HEK293 (cell line): ENCODE measurements around the gene CSHL1.

Experiments
- YY1 ChIP-seq: fragments of 450-650 bp; formaldehyde crosslinking; IDR thresholded peaks from 2 replicates; pipeline ENCODE4 v1.5.1; 2018; ENCODE audit warnings: missing biosample characterization, missing genetic modification characterization
- ZNF426 ChIP-seq: fragments of 450-650 bp; formaldehyde crosslinking; IDR thresholded peaks from 2 replicates; pipeline ENCODE4 v1.5.1; 2017; ENCODE audit warnings: missing biosample characterization, missing genetic modification characterization, mild to moderate bottlenecking, inconsistent platforms, moderate library complexity
- ZNF654 ChIP-seq: fragments of 450-650 bp; formaldehyde crosslinking; IDR thresholded peaks from 2 replicates; pipeline ENCODE4 v1.5.1; 2016; ENCODE audit warnings: low read depth, missing biosample characterization, missing genetic modification characterization
- ZNF76 ChIP-seq: fragments of 450-650 bp; formaldehyde crosslinking; IDR thresholded peaks from 2 replicates; pipeline ENCODE4; 2016; ENCODE audit warnings: low read depth, missing biosample characterization, missing genetic modification characterization, borderline replicate concordance
- TF ChIP-seq, protein P1 (sequence below): fragments of 450-650 bp; formaldehyde crosslinking; IDR thresholded peaks from 2 replicates; pipeline ENCODE4 v1.5.1; 2016; ENCODE audit warnings: missing biosample characterization, missing genetic modification characterization

DNA sequence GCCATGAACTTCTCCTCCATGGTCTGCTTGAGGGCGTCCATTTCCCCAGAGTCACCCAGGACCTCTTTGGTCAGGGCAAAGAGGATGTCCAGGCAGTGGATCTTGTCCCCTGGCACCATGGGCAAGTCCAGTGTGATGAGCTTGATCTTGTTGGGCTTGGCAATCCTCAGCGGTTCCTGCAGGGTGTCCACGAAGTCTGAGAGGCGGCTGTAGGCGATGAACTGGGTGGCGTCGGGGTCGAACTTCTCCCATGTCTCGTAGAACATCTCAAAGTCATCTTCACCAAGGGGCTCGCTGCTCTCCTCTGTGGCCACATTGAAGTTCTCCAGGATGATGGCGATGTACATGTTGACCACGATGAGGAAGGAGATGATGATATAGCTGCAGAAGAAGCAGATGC is 30.1 kb upstream of the CSHL1 start:
- no peak for TF ChIP-seq ZNF426 (tag by site-specific recombination)
- no peak for TF ChIP-seq ZNF654 (tag by site-specific recombination)
- TF ChIP-seq, protein P1, sequence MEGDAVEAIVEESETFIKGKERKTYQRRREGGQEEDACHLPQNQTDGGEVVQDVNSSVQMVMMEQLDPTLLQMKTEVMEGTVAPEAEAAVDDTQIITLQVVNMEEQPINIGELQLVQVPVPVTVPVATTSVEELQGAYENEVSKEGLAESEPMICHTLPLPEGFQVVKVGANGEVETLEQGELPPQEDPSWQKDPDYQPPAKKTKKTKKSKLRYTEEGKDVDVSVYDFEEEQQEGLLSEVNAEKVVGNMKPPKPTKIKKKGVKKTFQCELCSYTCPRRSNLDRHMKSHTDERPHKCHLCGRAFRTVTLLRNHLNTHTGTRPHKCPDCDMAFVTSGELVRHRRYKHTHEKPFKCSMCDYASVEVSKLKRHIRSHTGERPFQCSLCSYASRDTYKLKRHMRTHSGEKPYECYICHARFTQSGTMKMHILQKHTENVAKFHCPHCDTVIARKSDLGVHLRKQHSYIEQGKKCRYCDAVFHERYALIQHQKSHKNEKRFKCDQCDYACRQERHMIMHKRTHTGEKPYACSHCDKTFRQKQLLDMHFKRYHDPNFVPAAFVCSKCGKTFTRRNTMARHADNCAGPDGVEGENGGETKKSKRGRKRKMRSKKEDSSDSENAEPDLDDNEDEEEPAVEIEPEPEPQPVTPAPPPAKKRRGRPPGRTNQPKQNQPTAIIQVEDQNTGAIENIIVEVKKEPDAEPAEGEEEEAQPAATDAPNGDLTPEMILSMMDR (tag by site-specific recombination): no peak
- no peak for TF ChIP-seq ZNF76 (tag by site-specific recombination)
- no peak for TF ChIP-seq YY1 (tag by site-specific recombination)
